Measurements from ENCODE around the gene SYTL4. TPM values are rescaled to one million over a fixed set of nuclear protein-coding genes. Genes with fewer than 3 reads are reported as not detected.

SYTL4 gene
- total RNA-seq, 1 donor from 2014 or later: 2.6 TPM

Other genes with a start within 250 kb of the SYTL4 start
- not detected for gene TNMD, start 147.2 kb downstream of the SYTL4 start, total RNA-seq
- gene TSPAN6, start 95.3 kb downstream of the SYTL4 start, total RNA-seq: 4.8 TPM
- gene SRPX2, start 87.9 kb downstream of the SYTL4 start, total RNA-seq: 9.5 TPM
- gene CSTF2, start 88.3 kb upstream of the SYTL4 start, total RNA-seq: 7.0 TPM
- gene NOX1, start 142.2 kb upstream of the SYTL4 start, total RNA-seq: not detected
- gene XKRX, start 196.8 kb upstream of the SYTL4 start, total RNA-seq: not detected
- not detected for gene ARL13A, start 237.6 kb upstream of the SYTL4 start, total RNA-seq

All from left ventricle myocardium superior (tissue), 1 donor.